SH-SY5Y (cell line): ENCODE results near the gene ADAMTS10.

ENCODE experiments used
- GATA2 ChIP-seq: IDR thresholded peaks from 2 replicates; pipeline ENCODE4 v1.6.1; 2011; ENCODE audit warnings: mild to moderate bottlenecking, low read depth, low read length
- GATA3 ChIP-seq: IDR thresholded peaks from 2 replicates; pipeline ENCODE4 v1.6.1; 2011; ENCODE audit warnings: low read depth, mild to moderate bottlenecking, low read length, moderate library complexity

GRCh38 chr19:8639821-8640401 lies 29.4 kb upstream of the ADAMTS10 start:
- TF ChIP-seq GATA2 (no peak), GATA3 (no peak)
